ENCODE data around the gene WDR45B. TPM values are rescaled to one million over a fixed set of nuclear protein-coding genes. Genes with fewer than 3 reads are reported as not detected.

Gene WDR45B
- polyA plus RNA-seq, 1 of the 3 experiments (the other 2 are of a cell fraction) = 171 TPM

DNA sequence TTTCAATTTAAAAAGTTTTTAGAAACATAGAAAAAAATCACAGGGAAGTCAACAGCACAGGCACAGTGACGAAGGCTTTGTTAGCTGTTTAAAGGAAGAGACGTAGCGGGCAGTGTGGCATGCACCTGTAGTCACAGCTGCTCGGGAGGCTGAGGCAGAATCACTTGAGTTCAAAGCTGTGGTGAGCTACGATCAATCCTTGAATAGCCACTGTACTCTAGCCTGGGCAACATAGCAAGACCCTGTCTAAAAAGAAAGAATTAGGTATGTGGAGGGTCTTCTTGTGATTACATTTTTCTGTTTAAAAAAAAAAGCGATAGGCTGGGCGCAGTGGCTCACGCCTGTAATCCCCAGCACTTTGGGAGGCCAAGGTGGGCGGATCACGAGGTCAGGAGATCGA, 78.6 kb downstream of the WDR45B start:
- TF ChIP-seq SIN3A (IDR thresholded peaks at IDR 0.05; ENCODE audit: borderline replicate concordance, low read depth, low read length) = no peak
- TF ChIP-seq SMC3 (IDR thresholded peaks at IDR 0.05; ENCODE audit: low read depth, low read length) = no peak
- TF ChIP-seq, protein P1, sequence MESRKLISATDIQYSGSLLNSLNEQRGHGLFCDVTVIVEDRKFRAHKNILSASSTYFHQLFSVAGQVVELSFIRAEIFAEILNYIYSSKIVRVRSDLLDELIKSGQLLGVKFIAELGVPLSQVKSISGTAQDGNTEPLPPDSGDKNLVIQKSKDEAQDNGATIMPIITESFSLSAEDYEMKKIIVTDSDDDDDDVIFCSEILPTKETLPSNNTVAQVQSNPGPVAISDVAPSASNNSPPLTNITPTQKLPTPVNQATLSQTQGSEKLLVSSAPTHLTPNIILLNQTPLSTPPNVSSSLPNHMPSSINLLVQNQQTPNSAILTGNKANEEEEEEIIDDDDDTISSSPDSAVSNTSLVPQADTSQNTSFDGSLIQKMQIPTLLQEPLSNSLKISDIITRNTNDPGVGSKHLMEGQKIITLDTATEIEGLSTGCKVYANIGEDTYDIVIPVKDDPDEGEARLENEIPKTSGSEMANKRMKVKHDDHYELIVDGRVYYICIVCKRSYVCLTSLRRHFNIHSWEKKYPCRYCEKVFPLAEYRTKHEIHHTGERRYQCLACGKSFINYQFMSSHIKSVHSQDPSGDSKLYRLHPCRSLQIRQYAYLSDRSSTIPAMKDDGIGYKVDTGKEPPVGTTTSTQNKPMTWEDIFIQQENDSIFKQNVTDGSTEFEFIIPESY (IDR thresholded peaks at IDR 0.05; ENCODE audit: borderline replicate concordance, low read depth) = no peak
- TF ChIP-seq EP300 (IDR thresholded peaks at IDR 0.05; ENCODE audit: borderline replicate concordance in 1 of 2, low read depth in 1 of 2, low read length in 1 of 2) = no peak
- TF ChIP-seq POLR2AphosphoS5 (IDR thresholded peaks at IDR 0.05; ENCODE audit: low read depth, low read length) = no peak
- TF ChIP-seq FOXM1 (IDR thresholded peaks at IDR 0.05; ENCODE audit: low read depth) = no peak
- no peak for TF ChIP-seq MXI1 (IDR thresholded peaks at IDR 0.05; ENCODE audit: low read depth, low read length)
- TF ChIP-seq, protein P2, sequence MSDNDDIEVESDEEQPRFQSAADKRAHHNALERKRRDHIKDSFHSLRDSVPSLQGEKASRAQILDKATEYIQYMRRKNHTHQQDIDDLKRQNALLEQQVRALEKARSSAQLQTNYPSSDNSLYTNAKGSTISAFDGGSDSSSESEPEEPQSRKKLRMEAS (IDR thresholded peaks at IDR 0.05; ENCODE audit: low read depth) = no peak
- no peak for TF ChIP-seq FOSL2 (IDR thresholded peaks at IDR 0.05; ENCODE audit: borderline replicate concordance, low read depth)
- TF ChIP-seq RFX5 (IDR thresholded peaks at IDR 0.05; ENCODE audit: low read length) = no peak
- TF ChIP-seq JUND (IDR thresholded peaks at IDR 0.05) = no peak
- no peak for TF ChIP-seq RAD21 (IDR thresholded peaks at IDR 0.05; ENCODE audit: low read length)
- TF ChIP-seq MEF2A (IDR thresholded peaks at IDR 0.05; ENCODE audit: borderline replicate concordance, low read depth) = no peak
- Histone ChIP-seq H3K9me2 (no peaks in the 10 kb centered on the region), H3K4me2 (no peak overlapping the region), H3K9ac (no peak overlapping the region), H3K4me1 (ENCODE audit: control insufficient read depth in 1 of 2, insufficient read depth in 2 of 2, low read depth in 1 of 2, low read length in 1 of 2) (no peaks in the 10 kb centered on the region), H3K27ac (ENCODE audit: low read depth in 2 of 2, low read length in 1 of 2) (no peak overlapping the region), H3K36me3 (replicated peaks in 1 of 2; ENCODE audit: control insufficient read depth in 1 of 2, insufficient read depth in 2 of 2, low read length in 1 of 2) (peaks cover 58 to 60% of the 10 kb centered on the region in 2 experiments), H4K20me1 (ENCODE audit: insufficient read depth) (peaks cover 35% of the 10 kb centered on the region), H3K79me2 (ENCODE audit: insufficient read depth) (peaks cover 87% of the 10 kb centered on the region), H2AFZ (ENCODE audit: low read depth) (no peak overlapping the region), H3K4me3 (ENCODE audit: low read depth in 2 of 2, low read length in 1 of 2) (no peak overlapping the region), H3K27me3 (ENCODE audit: insufficient read depth) (no peaks in the 10 kb centered on the region), H3F3A (replicated peaks; ENCODE audit: insufficient read depth) (peaks cover 6% of the 10 kb centered on the region), H3K9me3 (no peaks in the 10 kb centered on the region)
- 90% methylated on average over 11 of the region's 11 CpGs for WGBS (ENCODE audit: low lambda C conversion rate)
- ChIA-PET CTCF (interaction anchor here (0.9 to 4.2 kb wide), 4 partner anchors 10 to 23 kb away, joined by 3 to 26 read pairs (median 4); no protein-coding TSS in a partner anchor), POLR2A (no interaction called here)
- DNase-seq = no peak

DNA sequence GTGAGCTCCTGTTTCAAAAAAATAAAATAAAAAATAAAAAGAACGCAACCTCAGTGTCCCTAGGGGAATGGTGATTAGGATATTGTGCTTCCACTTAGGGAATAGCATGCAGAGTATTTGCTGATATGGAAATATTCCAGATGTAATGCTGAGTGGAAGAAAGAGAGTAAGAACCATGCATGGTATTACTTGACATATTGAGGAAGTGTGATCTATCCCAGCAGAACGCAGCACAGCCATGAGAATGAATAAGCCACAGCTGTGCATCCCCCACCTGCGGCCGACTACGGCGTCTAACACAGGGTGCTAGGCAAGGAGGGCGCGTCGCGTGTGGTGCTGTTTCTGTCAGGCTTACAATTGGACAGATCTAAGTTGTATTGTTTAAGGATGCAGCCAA, 79.2 kb downstream of the WDR45B start:
- H3K4me1 ChIP-seq (ENCODE audit: control insufficient read depth in 1 of 2, insufficient read depth in 2 of 2, low read depth in 1 of 2, low read length in 1 of 2) = no peaks in the 10 kb centered on the region
- no peak overlapping the region for H3K4me3 ChIP-seq (ENCODE audit: low read depth in 2 of 2, low read length in 1 of 2)
- CTCF ChIA-PET = interaction anchor here (1.0 to 4.2 kb wide), 3 partner anchors 10 to 20 kb away, joined by 4 to 26 read pairs (median 5); no protein-coding TSS in a partner anchor
- no peaks in the 10 kb centered on the region for H3K9me2 ChIP-seq
- no peak overlapping the region for H3K9ac ChIP-seq
- H3K36me3 ChIP-seq (replicated peaks in 1 of 2; ENCODE audit: control insufficient read depth in 1 of 2, insufficient read depth in 2 of 2, low read length in 1 of 2) = peaks cover 56 to 61% of the 10 kb centered on the region in 2 experiments
- H3F3A ChIP-seq (replicated peaks; ENCODE audit: insufficient read depth) = peaks cover 6% of the 10 kb centered on the region
- TF ChIP-seq, protein P3, sequence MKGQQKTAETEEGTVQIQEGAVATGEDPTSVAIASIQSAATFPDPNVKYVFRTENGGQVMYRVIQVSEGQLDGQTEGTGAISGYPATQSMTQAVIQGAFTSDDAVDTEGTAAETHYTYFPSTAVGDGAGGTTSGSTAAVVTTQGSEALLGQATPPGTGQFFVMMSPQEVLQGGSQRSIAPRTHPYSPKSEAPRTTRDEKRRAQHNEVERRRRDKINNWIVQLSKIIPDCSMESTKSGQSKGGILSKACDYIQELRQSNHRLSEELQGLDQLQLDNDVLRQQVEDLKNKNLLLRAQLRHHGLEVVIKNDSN (IDR thresholded peaks at IDR 0.05; ENCODE audit: borderline replicate concordance, low read depth) = no peak
- TF ChIP-seq, protein P4, sequence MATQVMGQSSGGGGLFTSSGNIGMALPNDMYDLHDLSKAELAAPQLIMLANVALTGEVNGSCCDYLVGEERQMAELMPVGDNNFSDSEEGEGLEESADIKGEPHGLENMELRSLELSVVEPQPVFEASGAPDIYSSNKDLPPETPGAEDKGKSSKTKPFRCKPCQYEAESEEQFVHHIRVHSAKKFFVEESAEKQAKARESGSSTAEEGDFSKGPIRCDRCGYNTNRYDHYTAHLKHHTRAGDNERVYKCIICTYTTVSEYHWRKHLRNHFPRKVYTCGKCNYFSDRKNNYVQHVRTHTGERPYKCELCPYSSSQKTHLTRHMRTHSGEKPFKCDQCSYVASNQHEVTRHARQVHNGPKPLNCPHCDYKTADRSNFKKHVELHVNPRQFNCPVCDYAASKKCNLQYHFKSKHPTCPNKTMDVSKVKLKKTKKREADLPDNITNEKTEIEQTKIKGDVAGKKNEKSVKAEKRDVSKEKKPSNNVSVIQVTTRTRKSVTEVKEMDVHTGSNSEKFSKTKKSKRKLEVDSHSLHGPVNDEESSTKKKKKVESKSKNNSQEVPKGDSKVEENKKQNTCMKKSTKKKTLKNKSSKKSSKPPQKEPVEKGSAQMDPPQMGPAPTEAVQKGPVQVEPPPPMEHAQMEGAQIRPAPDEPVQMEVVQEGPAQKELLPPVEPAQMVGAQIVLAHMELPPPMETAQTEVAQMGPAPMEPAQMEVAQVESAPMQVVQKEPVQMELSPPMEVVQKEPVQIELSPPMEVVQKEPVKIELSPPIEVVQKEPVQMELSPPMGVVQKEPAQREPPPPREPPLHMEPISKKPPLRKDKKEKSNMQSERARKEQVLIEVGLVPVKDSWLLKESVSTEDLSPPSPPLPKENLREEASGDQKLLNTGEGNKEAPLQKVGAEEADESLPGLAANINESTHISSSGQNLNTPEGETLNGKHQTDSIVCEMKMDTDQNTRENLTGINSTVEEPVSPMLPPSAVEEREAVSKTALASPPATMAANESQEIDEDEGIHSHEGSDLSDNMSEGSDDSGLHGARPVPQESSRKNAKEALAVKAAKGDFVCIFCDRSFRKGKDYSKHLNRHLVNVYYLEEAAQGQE (IDR thresholded peaks at IDR 0.05; ENCODE audit: low read depth, low read length) = no peak
- TF ChIP-seq NFIC (IDR thresholded peaks at IDR 0.05; ENCODE audit: borderline replicate concordance) (no peak), MXI1 (IDR thresholded peaks at IDR 0.05; ENCODE audit: low read depth, low read length) (no peak), FOXM1 (IDR thresholded peaks at IDR 0.05; ENCODE audit: low read depth) (no peak), TCF12 (IDR thresholded peaks at IDR 0.05) (no peak), MEF2A (IDR thresholded peaks at IDR 0.05; ENCODE audit: borderline replicate concordance, low read depth) (no peak), RFX5 (IDR thresholded peaks at IDR 0.05; ENCODE audit: low read length) (no peak), TEAD4 (IDR thresholded peaks at IDR 0.05; ENCODE audit: borderline replicate concordance, insufficient read depth) (no peak), RCOR1 (IDR thresholded peaks at IDR 0.05; ENCODE audit: low read length) (no peak)
- TF ChIP-seq, protein P2 (IDR thresholded peaks at IDR 0.05; ENCODE audit: low read depth) = no peak
- TF ChIP-seq, protein P5, sequence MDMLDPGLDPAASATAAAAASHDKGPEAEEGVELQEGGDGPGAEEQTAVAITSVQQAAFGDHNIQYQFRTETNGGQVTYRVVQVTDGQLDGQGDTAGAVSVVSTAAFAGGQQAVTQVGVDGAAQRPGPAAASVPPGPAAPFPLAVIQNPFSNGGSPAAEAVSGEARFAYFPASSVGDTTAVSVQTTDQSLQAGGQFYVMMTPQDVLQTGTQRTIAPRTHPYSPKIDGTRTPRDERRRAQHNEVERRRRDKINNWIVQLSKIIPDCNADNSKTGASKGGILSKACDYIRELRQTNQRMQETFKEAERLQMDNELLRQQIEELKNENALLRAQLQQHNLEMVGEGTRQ (IDR thresholded peaks at IDR 0.05; ENCODE audit: borderline replicate concordance, low read depth, low read length) = no peak
- no peak overlapping the region for H3K27ac ChIP-seq (ENCODE audit: low read depth in 2 of 2, low read length in 1 of 2)
- peaks cover 37% of the 10 kb centered on the region for H4K20me1 ChIP-seq (ENCODE audit: insufficient read depth)
- H3K4me2 ChIP-seq = no peak overlapping the region
- POLR2A ChIA-PET = no interaction called here
- no peaks in the 10 kb centered on the region for H3K27me3 ChIP-seq (ENCODE audit: insufficient read depth)
- peak; percentile 18 for DNase-seq
- H2AFZ ChIP-seq (ENCODE audit: low read depth) = no peak overlapping the region
- no peaks in the 10 kb centered on the region for H3K9me3 ChIP-seq
- WGBS (ENCODE audit: low lambda C conversion rate) = 98% methylated on average over 10 of the region's 10 CpGs
- peaks cover 93% of the 10 kb centered on the region for H3K79me2 ChIP-seq (ENCODE audit: insufficient read depth)

All from SK-N-SH (cell line).